Transverse colon (tissue), 3 donors: Measurements from ENCODE around the gene TRUB1.

ENCODE experiments used
- CTCF ChIP-seq, 5 experiments: fragments of 200-600 bp in 3 of 5; fragments of 450-650 bp in 2 of 5; sonication (generic) in 3 of 5; IDR thresholded peaks; 1 replicate in 2 of 5; 2 replicates in 3 of 5; pipeline ENCODE4 v1.5.1; 2016 to 2017; ENCODE audit warnings: antibody characterized with exemption in 5 of 5, inconsistent platforms in 3 of 5, mild to moderate bottlenecking in 2 of 5, moderate library complexity in 1 of 5
- POLR2A ChIP-seq: fragments of 450-650 bp; IDR thresholded peaks from one replicate; pipeline ENCODE4 v1.6.1; 2016; ENCODE audit warnings: antibody characterized with exemption, mild to moderate bottlenecking, moderate library complexity

GRCh38 chr10:115004236-115004862 is 66.4 kb downstream of the TRUB1 start:
- TF ChIP-seq CTCF (IDR thresholded peaks at IDR 0.05) = no peak
- no peak for TF ChIP-seq POLR2A
